HG02884 (cell line): ENCODE measurements around the gene MEIOC.
"Not testable (repeated sequence)": the region's sequence is repeated elsewhere in the genome, so short reads cannot be mapped to it uniquely, and the experiment has no call there.

Experiments
- ATAC-seq: cut with Tn5 transposase; IDR thresholded peaks from one replicate; pipeline ENCODE4 v1.9.1; 2021; ENCODE audit warnings: mild to moderate bottlenecking, moderate library complexity; ENCODE audit not compliant: unreplicated experiment

Gene MEIOC

DNA sequence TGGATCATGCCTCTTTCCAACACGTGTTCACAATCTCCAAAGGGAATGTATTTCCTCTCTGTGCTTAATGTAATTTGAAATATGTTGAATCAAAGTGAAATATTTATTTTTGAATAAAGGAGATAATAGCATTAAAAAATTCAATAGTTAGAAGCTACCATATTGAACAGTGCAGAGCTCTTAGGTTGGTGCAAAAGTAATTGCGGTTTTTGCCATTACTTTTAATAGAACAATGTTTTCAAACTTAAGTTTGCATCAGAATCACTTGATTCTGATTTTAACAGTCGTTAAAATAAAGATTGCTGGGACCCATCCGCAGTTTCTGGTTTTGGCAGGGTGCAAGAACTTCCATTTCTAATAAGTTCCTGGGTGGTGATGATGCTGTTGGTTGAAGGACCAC, 10.0 kb upstream of the MEIOC start:
- ATAC-seq: no peak

DNA sequence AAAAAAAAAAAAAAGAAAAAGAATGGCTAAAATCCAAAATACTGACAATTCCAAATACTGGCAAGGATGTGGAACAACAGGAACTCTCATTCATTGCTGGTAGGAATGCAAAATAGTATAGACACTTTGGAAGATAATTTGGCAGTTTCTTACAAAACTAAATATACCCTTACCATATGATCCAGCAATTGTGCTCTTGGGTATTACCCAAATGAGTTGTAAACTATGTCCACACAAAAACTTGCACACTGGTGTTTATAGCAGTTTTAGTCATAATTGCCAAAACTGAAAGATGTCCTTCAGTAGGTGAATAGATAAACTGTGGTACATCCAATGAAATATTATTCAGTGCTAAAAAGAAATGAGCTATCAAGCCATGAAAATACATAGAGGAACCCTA, 8.5 kb upstream of the MEIOC start:
- no peak for ATAC-seq

DNA sequence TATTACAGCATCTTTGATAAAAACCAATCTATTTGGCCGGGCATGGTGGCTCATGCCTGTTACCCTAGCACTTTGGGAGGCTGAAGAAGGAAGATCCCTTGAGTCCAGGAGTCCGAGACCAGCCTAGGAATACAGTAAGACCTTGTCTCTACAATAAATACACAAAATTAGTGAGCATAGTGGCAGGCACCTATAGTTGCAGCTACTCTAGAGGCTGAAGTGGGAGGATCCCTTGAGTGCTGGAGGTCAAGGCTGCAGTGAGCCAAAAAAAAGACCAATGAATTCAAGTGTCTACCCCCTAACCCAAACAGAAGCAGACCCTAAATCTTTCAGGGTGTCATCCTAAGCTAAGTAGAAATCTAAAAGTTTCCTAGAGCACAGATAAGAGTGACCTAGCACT, 7.3 kb upstream of the MEIOC start:
- no peak for ATAC-seq

DNA sequence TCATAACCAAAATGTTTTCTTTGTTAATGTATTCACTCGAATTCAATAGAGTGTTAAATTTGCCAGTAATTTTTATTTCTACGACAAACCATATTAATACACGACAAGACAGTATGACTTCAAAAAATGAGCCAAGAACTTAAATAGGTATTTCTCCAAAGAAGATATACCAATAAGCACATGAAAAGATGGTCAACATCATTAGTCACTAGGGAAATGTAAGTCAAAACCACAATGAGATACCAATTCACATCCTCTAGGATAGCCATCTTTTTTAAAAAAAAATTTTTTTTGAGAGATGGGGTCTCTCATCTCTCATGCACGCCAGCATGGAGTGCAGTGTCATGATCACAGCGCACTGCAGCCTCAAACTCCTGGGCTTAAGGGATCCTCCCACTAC, 5.0 kb upstream of the MEIOC start:
- ATAC-seq: no peak

DNA sequence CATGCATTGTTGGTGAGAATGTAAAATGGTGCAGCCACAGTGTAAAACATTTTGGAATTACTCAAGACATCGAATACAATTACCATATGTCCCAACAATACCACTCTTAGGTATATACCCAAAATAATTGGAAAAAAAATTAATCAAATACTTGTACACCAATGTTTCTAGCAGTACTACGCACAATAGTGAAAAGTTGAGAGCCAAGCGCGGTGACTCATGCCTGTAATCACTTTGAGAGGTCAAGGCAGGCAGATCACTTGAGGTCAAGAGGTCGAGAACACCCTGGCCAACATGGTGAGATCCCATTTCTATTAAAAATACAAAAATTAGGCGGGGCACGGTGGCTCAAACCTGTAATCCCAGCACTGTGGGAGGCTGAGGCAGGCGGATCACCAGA, 3.5 kb upstream of the MEIOC start:
- no peak for ATAC-seq

DNA sequence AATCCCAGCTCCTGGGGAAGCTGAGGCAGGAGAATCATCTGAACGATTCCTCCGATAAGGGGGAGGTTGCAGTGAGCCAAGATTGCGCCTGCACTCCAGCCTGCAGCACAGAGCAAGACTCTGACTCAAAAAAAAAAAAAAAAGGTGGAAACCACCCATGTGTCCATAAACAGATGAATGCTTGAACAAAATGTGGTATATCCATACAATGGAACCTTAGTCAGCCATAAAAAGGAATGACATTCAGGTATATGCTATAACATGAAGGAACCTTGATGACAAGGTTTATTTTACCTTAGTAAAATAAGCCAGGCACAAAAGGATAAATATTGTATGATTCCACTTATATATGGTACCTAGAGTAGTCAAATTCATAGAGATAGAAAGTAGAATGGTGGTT, 2.9 kb upstream of the MEIOC start:
- no peak for ATAC-seq

DNA sequence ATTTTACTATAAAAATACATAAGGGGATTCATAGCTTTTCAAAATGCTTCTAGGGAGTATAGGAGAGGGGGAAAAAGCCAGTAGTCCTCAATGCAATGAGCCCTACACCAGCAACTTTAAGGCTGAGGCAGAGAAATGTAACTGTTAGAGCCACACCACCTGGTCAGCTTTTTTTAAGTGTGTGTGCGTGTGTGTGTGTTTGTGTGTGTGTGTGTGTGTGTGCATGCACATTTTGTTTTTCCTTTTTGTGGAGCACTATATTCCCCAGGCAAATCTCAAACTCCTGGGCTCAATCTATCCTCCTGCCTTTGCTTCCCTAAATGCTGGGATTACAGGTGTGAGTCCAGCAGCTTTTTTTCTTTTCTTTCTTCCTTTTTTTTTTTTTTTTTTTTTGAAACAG, 2.3 kb upstream of the MEIOC start:
- ATAC-seq: no peak

DNA sequence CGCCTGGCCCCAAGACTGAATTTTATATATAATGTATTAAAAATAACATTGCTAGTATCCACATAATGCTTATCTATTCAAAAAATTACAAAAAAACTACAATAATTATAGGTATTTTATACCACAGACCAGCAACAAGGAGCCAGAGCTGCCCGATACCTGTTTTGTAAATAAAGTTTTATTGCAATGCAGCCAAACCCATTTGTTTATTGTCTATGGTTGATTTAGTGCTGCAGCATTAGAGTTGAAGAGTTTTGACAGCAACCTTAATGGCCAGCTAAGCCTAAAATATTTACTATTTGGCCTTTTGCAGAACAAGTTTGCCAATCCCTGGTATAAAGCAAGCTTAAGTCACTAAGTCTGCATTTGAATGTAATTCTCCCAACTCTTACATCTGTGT, 5.6 kb downstream of the MEIOC start:
- ATAC-seq: no peak

DNA sequence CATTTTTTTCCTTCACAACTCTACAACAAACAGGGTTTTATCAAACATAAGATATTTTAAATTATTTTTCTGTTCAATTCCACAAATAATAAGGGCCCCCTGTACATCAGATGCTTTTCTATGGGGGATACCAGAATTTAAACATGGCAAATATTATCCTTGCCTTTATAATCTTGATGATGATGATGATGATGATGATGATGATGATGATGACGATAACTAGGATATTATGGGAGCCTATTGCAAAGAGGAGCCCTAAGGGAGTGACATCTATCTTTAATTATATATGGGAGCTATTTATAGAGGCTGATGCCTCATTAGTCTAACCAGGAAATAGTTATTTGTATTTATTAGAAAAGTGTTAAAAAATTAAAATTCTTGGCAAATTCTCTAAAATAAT, 6.8 kb downstream of the MEIOC start:
- no peak for ATAC-seq

DNA sequence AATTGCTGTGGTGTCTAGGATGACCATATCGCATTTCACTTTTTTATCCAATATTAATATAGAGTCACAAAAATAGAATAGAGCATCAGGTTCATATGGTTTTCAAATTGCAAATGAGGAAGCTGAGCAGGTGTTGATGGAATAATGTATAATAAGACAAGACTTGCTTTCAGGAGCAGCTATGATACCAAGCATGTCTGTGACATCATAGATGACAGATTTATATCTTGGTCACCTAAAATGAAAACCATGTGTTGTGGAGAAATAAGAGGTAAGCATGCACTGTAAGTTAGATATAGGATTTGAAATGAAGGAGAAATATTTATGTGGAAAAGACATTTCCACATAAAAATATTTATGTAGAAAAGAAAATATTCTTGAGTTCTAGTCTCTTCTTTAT, 8.6 kb downstream of the MEIOC start:
- no peak for ATAC-seq

DNA sequence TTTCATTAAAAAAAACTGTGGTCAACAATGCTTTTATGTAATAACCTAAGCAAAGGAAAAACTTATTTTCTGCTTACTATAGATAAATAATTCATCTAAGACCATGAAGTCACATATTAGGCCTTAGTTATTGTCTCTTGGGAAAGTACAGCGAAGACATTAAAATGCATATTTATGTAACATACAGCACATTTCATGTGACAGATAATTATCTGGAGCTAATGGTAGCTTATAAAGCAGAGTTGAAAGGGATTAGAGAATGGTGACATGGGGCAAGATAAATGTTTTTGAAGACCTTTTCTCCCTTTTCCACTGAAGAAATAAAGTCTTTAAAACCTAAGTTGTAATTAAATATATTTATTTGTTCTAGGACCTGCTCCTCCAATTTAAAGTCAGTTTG, 9.7 kb downstream of the MEIOC start:
- ATAC-seq: no peak

DNA sequence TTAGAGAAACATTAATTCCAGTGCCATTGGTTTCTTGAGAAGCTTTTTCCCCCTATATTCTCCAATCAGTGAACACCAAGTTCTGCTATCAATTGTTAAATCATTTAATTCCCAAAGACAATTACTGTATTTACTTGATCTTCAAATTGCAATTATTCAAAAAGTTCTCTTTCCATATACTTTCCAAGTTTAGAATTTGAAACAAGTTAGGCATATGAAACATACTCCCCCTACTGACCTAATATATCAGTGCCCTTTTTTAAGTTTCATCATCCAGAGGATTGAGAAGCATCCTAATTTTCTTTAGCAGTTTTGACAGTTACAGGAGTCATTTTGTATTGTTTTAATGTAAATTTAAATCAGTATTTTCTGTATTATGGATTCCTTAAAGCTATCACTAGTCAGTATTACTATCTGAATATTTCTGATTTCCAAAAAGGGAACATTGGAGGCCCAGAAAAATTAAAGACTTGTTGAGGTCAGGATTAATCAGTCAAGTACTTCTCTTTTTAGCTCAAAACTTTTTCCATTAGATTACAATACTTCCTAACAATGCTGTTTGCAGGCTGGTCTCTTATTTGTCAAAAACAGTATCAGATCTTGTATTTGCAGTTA, 16.3 kb downstream of the MEIOC start:
- no peak for ATAC-seq

DNA sequence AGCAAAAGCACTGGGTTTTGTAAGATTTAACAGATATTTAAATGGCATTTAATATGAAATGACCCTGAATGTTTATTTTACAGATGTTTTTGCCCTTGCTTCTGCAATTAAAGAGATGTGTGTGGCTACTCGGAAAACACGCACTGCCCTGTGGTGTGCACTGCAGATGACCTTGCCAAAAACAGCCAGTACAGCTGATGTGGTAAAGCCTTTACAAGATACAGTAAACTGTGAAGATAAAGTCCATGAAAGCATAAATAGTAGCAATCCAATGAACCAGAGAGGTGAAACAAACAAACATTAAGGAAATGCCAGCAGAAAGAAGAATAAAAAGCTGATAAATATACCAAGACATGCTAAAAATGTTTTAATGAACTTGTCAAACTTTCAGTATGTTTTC, 17.6 kb downstream of the MEIOC start:
- ATAC-seq: no peak

DNA sequence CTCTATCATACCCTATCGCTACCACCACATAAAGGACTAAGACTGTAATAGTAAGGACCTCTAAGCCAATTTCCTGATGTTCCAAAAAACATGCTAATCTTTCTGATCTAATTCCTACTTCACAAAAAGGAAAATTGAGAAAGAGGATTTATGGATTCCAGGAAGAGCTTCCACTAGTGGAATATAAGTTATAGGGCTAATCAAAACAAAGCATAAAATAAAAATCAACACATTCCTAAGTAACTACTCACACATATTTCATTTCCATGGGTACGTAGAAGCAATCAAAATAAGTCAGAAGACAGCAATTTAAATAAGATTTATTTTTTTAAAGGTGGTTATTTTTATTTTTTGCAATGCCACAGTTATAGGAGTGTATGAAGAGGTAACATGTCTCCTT, 20.9 kb downstream of the MEIOC start:
- no peak for ATAC-seq

DNA sequence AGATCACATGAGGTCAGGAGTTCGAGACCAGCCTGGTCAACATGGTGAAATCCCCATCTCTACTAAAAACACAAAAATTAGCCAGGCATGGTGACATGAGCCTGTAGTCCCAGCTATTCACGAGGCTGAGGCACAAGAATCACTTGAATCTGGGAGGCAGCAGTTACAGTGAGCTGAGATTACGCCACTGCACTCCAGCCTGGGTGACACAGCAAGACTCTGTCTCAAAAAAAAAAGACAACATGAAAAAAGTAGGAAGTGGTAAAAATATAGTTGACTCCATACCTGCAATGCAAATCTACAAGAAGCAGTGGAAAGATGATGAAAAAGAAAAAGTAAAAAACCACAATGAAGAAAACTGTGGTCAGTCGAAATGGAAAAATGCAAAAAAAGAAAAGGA, 27.0 kb downstream of the MEIOC start:
- ATAC-seq: not testable (repeated sequence)

DNA sequence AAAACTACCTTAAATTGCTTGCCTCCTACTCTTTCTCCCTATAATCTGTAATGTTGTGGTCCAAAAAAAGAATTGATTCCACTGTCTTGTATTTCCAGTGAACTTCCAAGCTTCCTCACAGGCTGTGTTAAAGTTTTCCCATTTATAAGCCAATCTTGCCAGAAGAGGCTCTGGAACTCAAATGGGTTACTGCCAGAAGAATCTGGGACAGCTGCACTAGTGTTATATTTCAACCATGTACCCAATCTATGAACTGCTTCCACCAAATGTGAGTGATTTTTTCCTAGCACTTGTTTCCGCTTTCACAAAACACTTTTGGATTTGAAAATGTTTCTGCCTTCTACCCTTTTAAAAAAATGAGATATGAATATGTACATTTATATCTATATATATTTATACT, 31.5 kb downstream of the MEIOC start:
- no peak for ATAC-seq

DNA sequence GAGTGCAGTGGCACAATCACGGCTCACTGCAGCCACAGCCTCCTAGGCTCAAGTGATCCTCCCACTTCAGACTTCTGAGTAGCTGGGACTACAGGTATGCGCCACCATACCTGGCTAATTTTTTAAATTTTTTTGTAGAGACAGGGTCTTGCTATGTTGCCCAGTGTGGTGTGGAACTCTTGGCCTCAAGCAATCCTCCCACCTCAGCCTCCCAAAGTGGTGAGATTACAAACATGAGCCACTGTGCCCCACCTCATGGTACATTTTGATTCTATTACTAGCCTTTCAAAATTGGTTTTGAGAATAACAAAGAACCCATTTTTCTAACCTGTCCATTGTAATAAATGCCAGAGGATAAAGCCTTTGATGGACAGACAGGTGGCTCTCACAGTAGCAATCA, 31.9 kb downstream of the MEIOC start:
- ATAC-seq: no peak

DNA sequence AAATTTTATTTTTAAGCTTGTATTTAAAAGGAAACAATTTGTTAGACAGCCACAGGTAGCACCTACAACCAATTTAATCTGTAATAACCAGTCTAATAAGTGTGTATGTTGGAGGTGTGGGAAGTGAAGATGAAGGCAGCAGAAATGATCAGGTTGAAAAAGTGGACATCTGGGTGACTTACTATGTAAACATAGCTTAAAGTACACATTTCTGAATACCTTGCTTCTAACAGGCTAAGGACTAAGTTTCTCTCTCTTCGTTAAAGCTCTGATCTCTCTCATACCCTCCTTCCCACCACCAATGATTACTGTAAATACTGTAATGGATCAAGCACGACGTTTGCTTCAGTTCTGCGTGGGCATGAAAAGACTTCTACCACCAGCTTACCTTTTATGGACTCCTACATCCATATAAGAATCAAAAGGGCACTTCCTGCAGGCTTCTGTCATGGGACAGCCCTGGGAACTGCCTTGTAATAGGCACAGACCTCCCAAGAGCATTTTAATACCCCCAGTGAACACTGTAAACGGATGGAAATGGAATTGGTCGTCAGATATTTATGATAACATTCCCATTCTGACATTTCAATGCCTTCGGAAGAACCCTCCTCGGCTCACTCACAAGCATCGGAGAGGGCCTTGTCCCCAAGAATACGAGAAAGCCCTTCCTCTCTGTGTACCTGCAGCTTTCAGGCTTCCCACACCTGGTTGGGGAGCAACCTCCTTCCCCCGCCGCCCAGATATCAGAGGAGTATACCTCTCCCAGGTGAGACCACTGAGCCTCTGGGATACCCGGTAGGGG, 32.6 kb downstream of the MEIOC start:
- ATAC-seq: no peak

DNA sequence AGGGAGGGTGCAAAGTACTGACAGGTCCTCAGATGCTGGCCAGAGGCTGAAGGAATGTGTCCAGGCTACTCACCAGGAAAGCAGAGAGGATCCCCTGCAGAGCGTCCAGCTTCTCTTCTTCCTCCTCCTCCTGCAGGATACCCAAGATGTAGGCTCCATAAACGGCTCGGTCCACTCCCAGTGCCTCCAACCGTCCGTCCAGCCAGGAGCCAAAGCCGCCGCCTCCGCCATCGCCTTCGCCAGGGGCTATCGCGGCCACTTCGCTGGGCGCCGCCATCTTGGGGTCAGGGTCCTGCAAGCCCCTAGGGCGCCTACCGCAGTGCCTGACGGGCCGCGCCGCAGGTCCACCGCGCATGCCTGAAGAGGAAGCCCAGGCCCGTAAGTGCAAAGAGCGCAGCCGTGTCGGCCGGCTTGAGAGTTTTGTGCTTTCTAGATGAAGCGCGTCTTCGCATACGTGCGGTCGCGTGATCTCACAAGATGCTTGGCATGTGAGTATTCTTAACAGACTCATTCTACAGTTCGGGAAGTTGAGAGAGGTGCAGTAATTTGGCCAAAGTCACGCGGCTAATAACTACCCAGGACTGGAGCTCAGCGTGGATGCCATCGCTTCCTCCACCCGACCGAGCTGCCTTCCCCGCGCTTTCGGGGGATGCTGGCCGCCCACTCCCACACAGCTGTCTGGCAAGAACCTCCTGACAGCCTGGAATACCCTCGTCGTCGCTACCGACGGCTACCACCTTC, 33.4 kb downstream of the MEIOC start, which contains the start of gene CCDC43:
CCDC43 (minus strand) TSS at position 300 of the 741 bp plus-strand sequence; CDS start at position 277, 23 bp downstream.
- no peak for ATAC-seq

DNA sequence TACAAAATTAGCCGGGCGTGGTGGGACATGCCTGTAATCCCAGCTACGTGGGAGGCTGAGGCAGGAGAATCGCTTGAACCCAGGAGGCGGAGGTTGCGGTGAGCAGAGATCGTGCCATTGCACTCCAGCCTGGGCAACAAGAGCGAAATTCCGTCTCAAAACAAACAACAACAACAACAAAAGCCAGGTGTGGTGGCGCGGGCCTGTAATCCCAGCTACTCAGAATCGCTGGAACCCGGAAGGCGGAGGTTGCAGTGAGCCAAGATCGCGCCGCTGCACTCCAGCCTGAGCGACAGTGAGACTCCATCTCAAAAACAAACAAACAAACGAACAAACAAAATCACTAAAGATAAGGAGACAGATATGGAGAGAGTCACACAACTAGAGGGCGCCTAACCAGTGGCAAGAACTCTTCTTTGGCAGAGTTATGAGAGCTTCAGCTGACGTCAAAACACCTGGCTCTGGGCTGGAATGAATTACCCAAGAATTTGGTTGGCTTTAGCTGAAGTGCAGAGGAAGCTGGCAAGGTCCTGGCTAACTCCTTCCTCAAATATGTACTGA, 34.6 kb downstream of the MEIOC start:
- not testable (repeated sequence) for ATAC-seq

DNA sequence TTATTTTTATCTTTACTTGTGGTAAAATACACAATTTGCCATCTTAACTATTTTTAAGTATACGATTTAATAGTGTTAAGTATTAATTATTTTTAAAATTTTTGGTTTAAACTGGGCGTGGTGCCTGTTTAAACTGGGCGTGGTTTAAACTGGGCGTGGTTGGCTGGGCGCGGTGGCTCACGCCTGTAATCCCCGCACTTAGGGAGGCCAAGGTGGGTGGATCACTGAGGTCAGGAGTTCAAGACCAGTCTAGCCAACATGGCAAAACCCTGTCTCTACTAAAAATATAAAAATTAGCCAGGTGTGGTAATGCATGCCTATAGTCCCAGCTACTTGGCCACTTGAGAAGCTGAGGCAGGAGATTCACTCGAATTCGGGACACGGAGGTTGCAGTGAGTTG, 37.3 kb downstream of the MEIOC start:
- no peak for ATAC-seq

DNA sequence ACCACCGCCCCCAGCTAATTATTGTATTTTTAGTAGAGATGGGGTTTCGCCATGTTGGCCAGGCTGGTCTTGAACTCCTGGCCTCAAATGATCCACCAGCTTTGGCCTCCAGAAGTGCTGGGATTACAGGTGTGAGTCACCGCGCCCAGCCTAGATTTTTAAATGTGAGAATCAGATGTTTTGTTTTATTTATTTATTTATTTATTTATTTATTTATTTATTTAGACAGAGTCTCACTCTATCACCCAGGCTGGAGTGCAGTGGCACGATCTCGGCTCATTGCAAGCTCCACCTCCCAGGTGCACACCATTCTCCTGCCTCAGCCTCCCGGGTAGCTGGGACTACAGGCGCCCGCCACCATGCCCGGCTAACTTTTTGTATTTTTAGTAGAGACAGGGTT, 44.0 kb downstream of the MEIOC start:
- ATAC-seq: not testable (repeated sequence)
